GM12892 (cell line): Measurements from ENCODE around the gene CASKIN1.

Source experiments
- POLR2A ChIP-seq: IDR thresholded peaks from 2 replicates; pipeline ENCODE4 v1.6.1; 2011; ENCODE audit warnings: low read depth, low read length, control low read depth
- POLR2AphosphoS5 ChIP-seq: IDR thresholded peaks from 2 replicates; pipeline ENCODE4 v1.6.1; 2011; ENCODE audit warnings: low read depth, low read length, control low read depth
- TAF1 ChIP-seq: IDR thresholded peaks from 2 replicates; pipeline ENCODE4 v1.6.1; 2011; ENCODE audit warnings: low read depth, mild to moderate bottlenecking, control low read depth, low read length, borderline replicate concordance

GRCh38 chr16:2184346-2184745 is 12.1 kb downstream of the CASKIN1 start:
- TF ChIP-seq POLR2A (no peak), POLR2AphosphoS5 (no peak), TAF1 (no peak)
